ENCODE results near the gene DNAH17. TPM values are rescaled to one million over a fixed set of nuclear protein-coding genes. Genes with fewer than 3 reads are reported as not detected.

DNAH17 gene
- total RNA-seq, 2 donors from 2014 or later, result not detected

- Histone ChIP-seq H3K27ac (no peak overlapping the region), H3K36me3 (replicated peaks in 1 of 2; ENCODE audit: insufficient read depth in 1 of 2, low read depth in 2 of 2) (no peaks in the 10 kb centered on the region)
- 86 to 89% methylated on average over 6 of the region's 6 CpGs for WGBS, 2 donors
Measured at GRCh38 chr17:78421084-78421533, 156.1 kb downstream of the DNAH17 start.

GRCh38 chr17:78419970-78420815 is 157.0 kb downstream of the DNAH17 start:
- intact Hi-C loops (cut with DNase I), result loop anchor here (5.0 to 10.0 kb wide), 3 partner anchors 53 to 305 kb away; no protein-coding TSS in a partner anchor
- ATAC-seq (no peak), DNase-seq (no peak)
- H3K4me1 ChIP-seq, result peaks cover 3% of the 10 kb centered on the region
- H3K27me3 ChIP-seq, result no peaks in the 10 kb centered on the region
- WGBS, 2 donors, result 83 to 87% methylated on average over 8 to 22 of the region's 22 CpGs
- no peak overlapping the region for H3K4me3 ChIP-seq
- TF ChIP-seq CTCF (IDR thresholded peaks at IDR 0.05) (no peak), POLR2A (IDR thresholded peaks at IDR 0.05) (no peak)
- H3K9me3 ChIP-seq, result no peaks in the 10 kb centered on the region
- no peak overlapping the region for H3K27ac ChIP-seq
- H3K36me3 ChIP-seq (replicated peaks in 1 of 2; ENCODE audit: insufficient read depth in 1 of 2, low read depth in 2 of 2), result no peaks in the 10 kb centered on the region

More at GRCh38 chr17:78421084-78421533, 156.1 kb downstream of the DNAH17 start:
- Histone ChIP-seq H3K9me3 (no peaks in the 10 kb centered on the region), H3K4me1 (no peaks in the 10 kb centered on the region), H3K27me3 (no peaks in the 10 kb centered on the region), H3K4me3 (no peak overlapping the region)
- ATAC-seq, result no peak
- TF ChIP-seq POLR2A (IDR thresholded peaks at IDR 0.05) (no peak), CTCF (IDR thresholded peaks at IDR 0.05) (no peak)
- no peak for DNase-seq
- intact Hi-C loops (cut with DNase I), result loop anchor here (5.0 to 10.0 kb wide), 3 partner anchors 54 to 306 kb away; no protein-coding TSS in a partner anchor

- no peak overlapping the region for H3K4me3 ChIP-seq
- WGBS, 2 donors, result 63 to 71% methylated on average over 12 of the region's 12 CpGs
- ATAC-seq (no peak), DNase-seq (no peak)
- no peaks in the 10 kb centered on the region for H3K9me3 ChIP-seq
- no peaks in the 10 kb centered on the region for H3K36me3 ChIP-seq (replicated peaks in 1 of 2; ENCODE audit: insufficient read depth in 1 of 2, low read depth in 2 of 2)
- H3K27me3 ChIP-seq, result no peaks in the 10 kb centered on the region
- H3K27ac ChIP-seq, result no peak overlapping the region
- peaks cover 3% of the 10 kb centered on the region for H3K4me1 ChIP-seq
- no peak for TF ChIP-seq POLR2A (IDR thresholded peaks at IDR 0.05)
- no peak for TF ChIP-seq CTCF (IDR thresholded peaks at IDR 0.05)
- intact Hi-C loops (cut with DNase I), result no loop called here
Measured at GRCh38 chr17:78418326-78419026, 158.7 kb downstream of the DNAH17 start.

DNA sequence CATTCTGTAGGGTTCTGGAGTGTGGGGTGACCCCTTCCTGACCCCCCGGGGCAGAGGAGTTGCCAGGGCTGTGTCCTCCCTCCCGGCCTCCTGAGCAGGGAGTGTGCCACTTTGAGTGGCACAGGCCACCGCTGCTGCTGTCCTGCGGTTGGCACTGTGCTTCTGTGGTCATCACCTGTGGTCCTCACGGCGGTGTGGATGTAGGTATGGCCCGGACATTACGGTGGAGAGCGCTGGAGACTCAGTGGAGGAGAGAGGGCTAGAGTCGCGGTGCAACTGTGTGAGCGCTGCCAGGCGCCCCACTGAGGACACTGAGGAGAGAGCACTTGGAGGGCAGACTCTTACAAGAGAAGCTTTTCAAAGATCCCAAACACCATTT is 159.7 kb downstream of the DNAH17 start:
- DNase-seq, result no peak

More for the DNA sequence above, 159.7 kb downstream of the DNAH17 start:
- H3K9me3 ChIP-seq, result no peaks in the 10 kb centered on the region
- ATAC-seq, result no peak
- whole genome bisulfite sequencing, 2 donors, result 89 to 90% methylated on average over 11 to 13 of the region's 13 CpGs
- H3K27ac ChIP-seq, result peak overlapping the region in 3 of 4 donors; percentile 18 to 78 (median 56)
- no peak for TF ChIP-seq CTCF (IDR thresholded peaks at IDR 0.05)
- H3K27me3 ChIP-seq, result no peaks in the 10 kb centered on the region
- H3K4me3 ChIP-seq, result no peak overlapping the region
- no peaks in the 10 kb centered on the region for H3K36me3 ChIP-seq (replicated peaks in 1 of 2; ENCODE audit: insufficient read depth in 1 of 2, low read depth in 2 of 2)
- intact Hi-C loops (cut with DNase I), result no loop called here
- H3K4me1 ChIP-seq, result peaks cover 3% of the 10 kb centered on the region
